HEK293 (cell line): ENCODE results near the gene EIF1.
A peak's percentile ranks its signal among the peaks of the same experiment; 100 is the strongest.

Source experiments
- SALL2 ChIP-seq: fragments of 450-650 bp; formaldehyde crosslinking; IDR thresholded peaks from 2 replicates; pipeline ENCODE4 v1.5.0; 2017; ENCODE audit warnings: missing biosample characterization, mild to moderate bottlenecking, missing genetic modification characterization, borderline replicate concordance
- ZFP69B ChIP-seq: fragments of 450-650 bp; formaldehyde crosslinking; IDR thresholded peaks from 2 replicates; pipeline ENCODE4 v1.5.1; 2016; ENCODE audit warnings: missing biosample characterization, missing genetic modification characterization
- TF ChIP-seq, protein P1 (sequence below): fragments of 450-650 bp; formaldehyde crosslinking; IDR thresholded peaks from 2 replicates; pipeline ENCODE4 v1.5.1; 2016; ENCODE audit warnings: missing biosample characterization, missing genetic modification characterization

GRCh38 chr17:41689497-41690299, 1.0 kb downstream of the EIF1 start:
- TF ChIP-seq, protein P1, sequence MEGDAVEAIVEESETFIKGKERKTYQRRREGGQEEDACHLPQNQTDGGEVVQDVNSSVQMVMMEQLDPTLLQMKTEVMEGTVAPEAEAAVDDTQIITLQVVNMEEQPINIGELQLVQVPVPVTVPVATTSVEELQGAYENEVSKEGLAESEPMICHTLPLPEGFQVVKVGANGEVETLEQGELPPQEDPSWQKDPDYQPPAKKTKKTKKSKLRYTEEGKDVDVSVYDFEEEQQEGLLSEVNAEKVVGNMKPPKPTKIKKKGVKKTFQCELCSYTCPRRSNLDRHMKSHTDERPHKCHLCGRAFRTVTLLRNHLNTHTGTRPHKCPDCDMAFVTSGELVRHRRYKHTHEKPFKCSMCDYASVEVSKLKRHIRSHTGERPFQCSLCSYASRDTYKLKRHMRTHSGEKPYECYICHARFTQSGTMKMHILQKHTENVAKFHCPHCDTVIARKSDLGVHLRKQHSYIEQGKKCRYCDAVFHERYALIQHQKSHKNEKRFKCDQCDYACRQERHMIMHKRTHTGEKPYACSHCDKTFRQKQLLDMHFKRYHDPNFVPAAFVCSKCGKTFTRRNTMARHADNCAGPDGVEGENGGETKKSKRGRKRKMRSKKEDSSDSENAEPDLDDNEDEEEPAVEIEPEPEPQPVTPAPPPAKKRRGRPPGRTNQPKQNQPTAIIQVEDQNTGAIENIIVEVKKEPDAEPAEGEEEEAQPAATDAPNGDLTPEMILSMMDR (tag by site-specific recombination) = peak; percentile 93; the same call in 1 of the 2 replicates
- no peak for TF ChIP-seq SALL2 (tag by site-specific recombination)
- TF ChIP-seq ZFP69B (tag by site-specific recombination) = no peak
